HG03460 (cell line): ENCODE results near the gene SCLT1.

Experiments used
- ATAC-seq: cut with Tn5 transposase; IDR thresholded peaks from one replicate; pipeline ENCODE4 v1.9.1; 2021; ENCODE audit not compliant: unreplicated experiment

Gene SCLT1

DNA sequence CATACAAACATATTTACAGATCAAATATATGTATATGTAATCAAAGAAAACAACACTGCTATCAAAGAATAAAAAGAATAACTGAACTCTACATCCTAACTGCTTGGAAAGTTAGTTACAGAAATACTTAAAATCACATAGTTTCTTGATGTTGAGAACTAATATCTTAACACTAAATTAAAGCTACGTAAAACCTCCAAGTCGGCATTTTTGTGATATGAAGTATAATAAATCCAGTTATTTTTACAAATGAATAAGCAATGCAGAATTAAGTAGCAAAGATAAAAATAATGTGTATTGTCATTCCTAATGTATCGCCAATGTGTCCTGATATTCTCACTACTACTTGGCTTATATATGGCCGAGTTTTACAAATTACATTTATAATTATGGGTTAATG, 215.4 kb downstream of the SCLT1 start:
- ATAC-seq, result no peak

DNA sequence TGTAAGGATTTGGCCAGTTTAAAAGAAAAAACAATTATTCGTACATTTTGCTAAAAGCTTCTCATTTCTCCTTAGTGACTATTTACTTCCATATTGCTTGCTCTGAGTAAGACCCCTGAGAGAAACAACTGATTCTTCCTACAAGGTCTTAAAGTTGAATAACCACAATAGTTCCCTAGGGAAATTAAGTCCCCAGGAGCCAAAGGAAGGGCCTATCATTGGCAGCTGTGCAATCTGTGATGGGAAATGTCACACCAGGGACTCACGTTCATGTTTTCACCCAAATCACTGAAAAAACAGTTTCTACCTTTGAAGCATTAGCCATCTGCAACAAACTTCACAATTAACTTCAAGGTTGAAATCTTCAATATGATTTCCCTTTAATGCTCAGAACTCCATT, 217.1 kb downstream of the SCLT1 start:
- ATAC-seq, result no peak

DNA sequence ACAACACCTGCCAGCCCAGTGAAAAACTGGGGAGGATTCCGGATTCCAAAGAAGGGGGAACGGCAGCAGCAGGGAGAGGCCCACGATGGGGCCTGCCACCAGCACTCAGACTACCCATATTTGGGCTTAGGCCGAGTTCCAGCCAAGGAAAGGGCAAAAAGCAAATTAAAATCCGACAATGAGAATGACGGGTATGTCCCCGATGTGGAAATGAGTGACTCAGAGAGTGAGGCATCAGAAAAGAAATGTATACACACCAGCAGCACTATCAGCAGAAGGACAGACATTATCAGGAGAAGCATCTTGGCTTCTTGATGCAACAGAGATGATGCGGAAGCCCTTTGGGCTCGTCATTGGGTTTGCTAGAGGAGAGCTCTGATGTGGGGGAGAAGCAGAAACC, 221.4 kb downstream of the SCLT1 start:
- ATAC-seq, result no peak

DNA sequence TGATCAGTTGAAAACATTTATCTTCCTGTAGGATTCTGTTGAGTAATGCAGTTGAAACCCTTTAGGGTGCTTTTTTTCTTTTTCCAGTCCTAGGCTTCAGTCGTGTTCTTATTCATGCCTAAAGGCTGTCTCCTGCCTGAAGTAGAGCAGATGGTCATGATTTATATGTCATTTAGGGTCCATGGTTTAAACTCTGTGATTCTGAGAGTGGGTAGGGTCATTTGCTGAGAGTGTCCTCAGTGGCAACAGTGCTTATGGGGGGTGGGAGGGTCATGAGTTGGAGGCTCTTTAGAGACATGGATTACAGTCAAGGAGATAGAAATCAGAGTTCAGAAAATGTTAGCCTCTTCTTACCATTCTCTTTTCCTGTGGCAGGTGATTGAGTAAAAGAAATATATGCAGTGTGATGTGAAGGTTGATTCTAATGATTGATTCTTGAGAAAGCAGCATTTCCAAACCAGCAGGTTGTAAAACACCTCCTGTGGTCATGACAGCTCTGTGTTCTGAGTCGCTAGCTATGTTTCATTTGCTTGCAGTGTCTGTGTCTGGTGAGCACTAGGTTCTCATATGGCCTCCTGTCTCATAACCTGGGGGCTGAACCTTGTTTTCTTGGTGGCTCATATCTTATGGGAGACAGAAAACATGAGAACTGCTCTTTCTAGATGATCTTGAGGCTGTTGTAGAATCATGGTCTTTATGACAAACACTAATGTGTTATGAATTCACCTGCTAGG, 223.4 kb downstream of the SCLT1 start:
- ATAC-seq, result no peak

GRCh38 chr4:128868758-128869157, 224.6 kb downstream of the SCLT1 start:
- no peak for ATAC-seq

- no peak for ATAC-seq
These were observed 226.6 kb downstream of the SCLT1 start for GRCh38 chr4:128866691-128867090.

- ATAC-seq, result no peak
These were observed 227.1 kb downstream of the SCLT1 start for GRCh38 chr4:128866269-128866668.

GRCh38 chr4:128865132-128865531, 228.2 kb downstream of the SCLT1 start:
- ATAC-seq, result no peak

DNA sequence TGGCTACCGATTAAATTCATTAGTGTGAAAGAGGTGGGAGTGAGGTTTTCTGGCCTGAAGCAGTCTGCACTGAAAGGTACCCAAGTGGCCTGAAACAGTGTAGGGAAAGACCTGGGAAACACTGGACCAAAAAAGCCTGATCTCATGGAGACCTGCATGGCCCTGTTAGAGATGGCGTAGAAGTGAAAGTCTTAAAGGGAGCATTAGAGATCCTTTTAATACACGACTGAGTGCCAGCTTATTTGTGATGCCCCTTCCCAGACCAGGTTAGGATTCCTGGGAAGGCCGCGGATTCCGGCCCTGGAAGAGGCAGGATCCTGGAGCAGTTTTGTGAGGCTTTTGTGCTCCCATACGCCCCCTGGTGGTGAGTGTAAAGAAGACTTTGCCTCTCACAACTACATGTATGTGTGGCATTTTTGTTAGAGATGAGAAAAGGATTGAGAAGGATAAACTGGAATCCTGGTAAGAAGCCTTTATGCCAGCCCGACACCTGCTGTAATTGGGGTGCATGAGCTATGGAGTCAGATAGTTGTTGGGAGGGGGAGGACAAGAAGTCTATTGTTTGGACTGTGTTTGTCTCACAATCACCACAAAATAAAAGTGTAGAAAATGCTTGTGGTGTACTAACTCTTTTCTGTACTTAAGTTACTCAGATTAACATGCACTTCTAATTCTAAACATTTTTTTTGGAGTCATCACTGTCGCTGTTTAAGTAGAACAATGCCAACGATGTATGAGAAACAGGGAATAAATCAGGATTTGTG, 229.8 kb downstream of the SCLT1 start:
- ATAC-seq, result no peak

DNA sequence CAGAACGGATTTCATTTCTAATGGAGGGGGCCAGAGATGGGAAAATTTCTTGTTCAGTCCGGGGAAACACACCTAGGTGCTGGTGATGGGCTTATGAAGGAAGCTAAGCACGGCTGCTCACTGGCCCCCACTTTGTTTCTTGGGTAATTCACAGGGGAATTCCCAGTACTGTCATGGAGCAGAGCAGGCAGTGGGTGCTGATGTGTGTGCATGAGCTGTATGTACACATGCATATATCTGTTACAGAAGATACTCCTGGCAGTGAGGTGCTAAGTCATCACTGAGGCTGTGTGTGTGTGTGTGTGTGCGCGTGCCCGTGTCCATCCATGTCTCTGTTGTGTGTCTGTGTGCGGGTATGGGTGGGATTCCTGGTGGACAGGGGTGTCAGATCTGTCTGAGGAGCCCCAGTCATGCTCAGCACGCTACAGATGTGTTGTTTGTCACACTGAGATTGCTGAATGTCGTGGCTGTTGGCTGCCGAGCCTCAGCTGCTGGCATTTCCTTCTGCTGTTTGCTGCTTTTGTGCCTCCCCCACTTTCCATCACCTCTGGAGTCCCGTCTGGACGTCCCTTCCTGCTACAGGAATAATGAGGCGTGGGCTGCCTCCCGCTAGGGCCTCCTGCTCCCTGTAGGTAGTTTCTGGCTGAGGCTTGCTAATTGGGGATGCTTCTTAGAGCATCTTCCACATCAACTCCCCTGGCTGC, 230.6 kb downstream of the SCLT1 start:
- ATAC-seq, result peak; percentile 57

DNA sequence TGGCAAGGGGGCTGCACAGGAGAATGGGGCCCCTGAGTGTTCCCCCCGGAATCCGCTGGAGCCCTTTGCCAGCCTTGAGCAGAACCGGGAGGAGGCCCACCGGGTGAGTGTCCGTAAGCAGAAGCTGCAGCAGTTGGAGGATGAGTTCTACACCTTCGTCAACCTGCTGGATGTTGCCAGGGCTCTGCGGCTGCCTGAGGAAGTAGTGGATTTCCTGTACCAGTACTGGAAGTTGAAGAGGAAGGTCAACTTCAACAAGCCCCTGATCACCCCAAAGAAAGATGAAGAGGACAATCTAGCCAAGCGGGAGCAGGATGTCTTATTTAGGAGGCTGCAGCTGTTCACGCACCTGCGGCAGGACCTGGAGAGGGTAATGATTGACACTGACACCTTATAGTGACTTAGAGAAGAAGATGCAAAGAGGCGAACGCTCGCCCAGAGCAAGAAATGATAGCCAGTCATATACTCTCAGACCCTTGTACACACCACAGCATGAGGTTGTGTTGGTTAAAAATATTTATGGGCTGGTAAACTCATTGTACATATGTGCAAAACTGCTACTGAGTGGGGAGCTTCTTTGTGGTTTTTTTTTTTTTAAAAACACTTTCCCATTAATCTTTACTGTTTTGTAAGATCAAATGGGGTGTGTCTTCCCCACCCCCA, 231.4 kb downstream of the SCLT1 start:
- ATAC-seq, result peak; percentile 28

- ATAC-seq, result no peak
These were observed 233.3 kb downstream of the SCLT1 start for GRCh38 chr4:128859887-128860677.

GRCh38 chr4:128858879-128859671, 234.3 kb downstream of the SCLT1 start:
- ATAC-seq, result no peak

- no peak for ATAC-seq
These were observed 237.1 kb downstream of the SCLT1 start for GRCh38 chr4:128856246-128856645.

GRCh38 chr4:128855621-128856020, 237.7 kb downstream of the SCLT1 start:
- no peak for ATAC-seq

GRCh38 chr4:128854433-128854832, 238.9 kb downstream of the SCLT1 start:
- peak; percentile 88 for ATAC-seq

DNA sequence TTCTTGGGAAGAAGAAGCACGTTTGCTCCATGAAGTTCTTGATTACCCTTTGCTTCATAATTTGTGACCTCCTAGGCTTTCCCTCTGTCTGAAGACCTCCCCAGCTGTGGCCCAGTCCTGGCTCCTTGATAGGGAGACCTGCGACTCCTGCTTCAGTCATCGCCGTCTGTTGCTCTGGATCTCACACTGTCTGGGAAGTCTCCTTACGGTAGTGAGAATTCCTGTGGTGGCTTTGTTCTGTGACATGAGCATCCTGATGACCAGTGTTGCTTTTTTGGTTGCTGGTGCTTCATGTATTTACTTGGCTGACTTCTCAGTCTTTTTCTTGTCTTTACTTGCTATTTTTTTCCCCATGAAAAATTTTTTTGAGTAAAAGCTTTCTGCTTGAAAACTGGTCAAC, 239.6 kb downstream of the SCLT1 start:
- no peak for ATAC-seq

GRCh38 chr4:128850252-128850651, 243.1 kb downstream of the SCLT1 start:
- ATAC-seq, result no peak

DNA sequence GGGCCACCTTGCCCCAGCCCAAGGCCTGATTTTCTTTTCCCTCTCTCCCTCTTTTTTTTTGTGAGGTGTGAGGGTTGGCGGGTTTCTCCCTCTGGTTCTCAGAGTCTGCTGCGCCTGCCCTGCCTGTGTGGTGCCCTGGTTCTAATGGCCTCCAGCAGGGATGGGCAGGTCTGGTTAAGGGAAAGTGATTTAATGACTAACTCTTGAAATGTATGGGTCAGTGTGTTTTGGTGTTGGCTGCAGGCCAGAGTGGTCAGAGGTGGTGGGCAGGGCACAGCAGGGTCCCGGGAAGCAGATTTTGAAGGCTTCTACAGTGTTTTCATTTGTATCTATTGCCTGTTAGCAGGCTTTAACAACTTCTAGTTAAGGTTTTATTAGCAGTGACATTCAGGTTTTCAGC, 244.9 kb downstream of the SCLT1 start:
- no peak for ATAC-seq
